Dedifferentiated amniotic fluid mesenchymal stem cell (primary cell): Measurements from ENCODE around the gene MED8.

ENCODE experiments used
- DNase-seq: peaks from one replicate; pipeline ENCODE4 v3.0.0-alpha.2; 2016; ENCODE audit errors: extremely low spot score

MED8 gene

GRCh38 chr1:43334453-43335205, 55.0 kb downstream of the MED8 start:
- DNase-seq, result no peak
